SK-N-SH treated with all-trans-retinoic acid at 6 μM for 48 hours (cell line): ENCODE measurements around the gene P2RY8.

Experiments
- ATAC-seq: fragments of 200-7000 bp; cut with Tn5 transposase; 3 replicates; pipeline ENCODE4 v1.9.1; 2020; ENCODE audit warnings: mild to moderate bottlenecking, moderate library complexity
- ARNTL ChIP-seq: fragments of 450-650 bp; formaldehyde crosslinking; IDR thresholded peaks from 2 replicates; pipeline ENCODE4 v1.5.0; 2020; ENCODE audit warnings: low read depth, mild to moderate bottlenecking, moderate library complexity, borderline replicate concordance
- BACH2 ChIP-seq: fragments of 250-450 bp; sonication (Bioruptor Pico); IDR thresholded peaks from 2 replicates; pipeline ENCODE4 v1.9.0; 2021; ENCODE audit warnings: mild to moderate bottlenecking, borderline replicate concordance
- CSDC2 ChIP-seq: fragments of 250-450 bp; sonication (Bioruptor Pico); IDR thresholded peaks from 2 replicates; pipeline ENCODE4 v1.5.0; 2020; ENCODE audit warnings: mild to moderate bottlenecking, moderate library complexity
- ESRRG ChIP-seq: fragments of 250-450 bp; sonication (Bioruptor Pico); IDR thresholded peaks from 2 replicates; pipeline ENCODE4 v1.6.1; 2021; ENCODE audit warnings: mild to moderate bottlenecking
- OSR1 ChIP-seq: fragments of 250-450 bp; sonication (Bioruptor Pico); IDR thresholded peaks from 2 replicates; pipeline ENCODE4 v1.8.0; 2022; ENCODE audit warnings: moderate library complexity, mild to moderate bottlenecking, inconsistent platforms
- RARB ChIP-seq: fragments of 250-450 bp; sonication (Bioruptor Pico); IDR thresholded peaks from 2 replicates; pipeline ENCODE4 v1.8.0; 2021; ENCODE audit warnings: mild to moderate bottlenecking, moderate library complexity
- SNAI2 ChIP-seq: fragments of 250-450 bp; sonication (Bioruptor Pico); IDR thresholded peaks from 2 replicates; pipeline ENCODE4 v1.5.0; 2020; ENCODE audit warnings: mild to moderate bottlenecking, moderate library complexity
- TCF4 ChIP-seq: fragments of 250-450 bp; sonication (Bioruptor Pico); IDR thresholded peaks from 2 replicates; pipeline ENCODE4 v1.8.0; 2021; ENCODE audit warnings: mild to moderate bottlenecking, moderate library complexity, borderline replicate concordance
- TOX ChIP-seq: fragments of 250-450 bp; sonication (Bioruptor Pico); IDR thresholded peaks from 2 replicates; pipeline ENCODE4 v1.8.0; 2021; ENCODE audit warnings: mild to moderate bottlenecking, moderate library complexity, borderline replicate concordance
- ZC3H10 ChIP-seq: fragments of 250-450 bp; sonication (Bioruptor Pico); IDR thresholded peaks from 2 replicates; pipeline ENCODE4 v1.5.1; 2021; ENCODE audit warnings: mild to moderate bottlenecking, moderate library complexity
- ZFP3 ChIP-seq: fragments of 250-450 bp; sonication (Bioruptor Pico); IDR thresholded peaks from 2 replicates; pipeline ENCODE4 v1.5.0; 2020; ENCODE audit warnings: mild to moderate bottlenecking, moderate library complexity
- ZFP30 ChIP-seq: fragments of 450-650 bp; formaldehyde crosslinking; IDR thresholded peaks from 2 replicates; pipeline ENCODE4 v1.5.0; 2022; ENCODE audit warnings: mild to moderate bottlenecking, moderate library complexity
- ZNF565 ChIP-seq: fragments of 450-650 bp; formaldehyde crosslinking; conservative IDR thresholded peaks from 2 replicates; pipeline ENCODE4 v1.5.0; 2020; ENCODE audit warnings: low read depth, mild to moderate bottlenecking, moderate library complexity
- ZNF70 ChIP-seq: fragments of 450-650 bp; formaldehyde crosslinking; IDR thresholded peaks from 2 replicates; pipeline ENCODE4 v1.5.0; 2020; ENCODE audit warnings: mild to moderate bottlenecking, moderate library complexity
- ZNF8 ChIP-seq: fragments of 450-650 bp; formaldehyde crosslinking; IDR thresholded peaks from 2 replicates; pipeline ENCODE4 v1.5.0; 2020; ENCODE audit warnings: mild to moderate bottlenecking, moderate library complexity
- TF ChIP-seq, protein P1 (sequence below): fragments of 250-450 bp; sonication (Bioruptor Pico); IDR thresholded peaks from 2 replicates; pipeline ENCODE4 v1.5.1; 2020; ENCODE audit warnings: low read depth, mild to moderate bottlenecking, moderate library complexity
- TF ChIP-seq, protein P2 (sequence below): fragments of 250-450 bp; sonication (Bioruptor Pico); IDR thresholded peaks from 2 replicates; pipeline ENCODE4 v1.5.0; 2020; ENCODE audit warnings: mild to moderate bottlenecking, moderate library complexity
- TF ChIP-seq, protein P3 (sequence below): fragments of 250-450 bp; sonication (Bioruptor Pico); IDR thresholded peaks from 2 replicates; pipeline ENCODE4 v1.5.1; 2021; ENCODE audit warnings: mild to moderate bottlenecking, moderate library complexity
- TF ChIP-seq, protein P4 (sequence below): fragments of 250-450 bp; sonication (Bioruptor Pico); IDR thresholded peaks from 2 replicates; pipeline ENCODE4 v1.8.0; 2021; ENCODE audit warnings: low read depth, mild to moderate bottlenecking, moderate library complexity, borderline replicate concordance
- TF ChIP-seq, protein P5 (sequence below): fragments of 250-450 bp; sonication (Bioruptor Pico); IDR thresholded peaks from 2 replicates; pipeline ENCODE4 v1.8.0; 2020; ENCODE audit warnings: mild to moderate bottlenecking, moderate library complexity, borderline replicate concordance

The P2RY8 gene

DNA sequence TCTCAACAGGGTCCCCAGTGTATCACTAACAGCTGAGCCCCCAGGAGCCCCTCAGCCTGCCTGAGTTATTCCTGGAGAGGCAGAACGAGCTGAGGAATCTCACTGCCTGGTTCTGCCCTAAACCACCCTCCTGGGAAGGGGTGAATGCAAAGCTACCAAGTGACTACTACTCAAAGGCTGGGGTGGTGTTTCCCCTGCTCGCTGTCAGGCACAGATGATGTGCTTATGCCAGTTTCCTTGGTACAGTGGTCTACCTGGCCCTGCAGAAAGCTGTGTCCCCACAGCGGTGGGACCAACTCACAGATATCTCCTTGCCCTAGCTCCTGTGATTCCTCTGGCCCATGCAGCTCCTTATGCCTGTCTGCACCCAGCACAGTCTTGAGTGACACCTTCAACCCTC is 48.8 kb downstream of the P2RY8 start:
- TF ChIP-seq SNAI2, result no peak
- TF ChIP-seq, protein P1, sequence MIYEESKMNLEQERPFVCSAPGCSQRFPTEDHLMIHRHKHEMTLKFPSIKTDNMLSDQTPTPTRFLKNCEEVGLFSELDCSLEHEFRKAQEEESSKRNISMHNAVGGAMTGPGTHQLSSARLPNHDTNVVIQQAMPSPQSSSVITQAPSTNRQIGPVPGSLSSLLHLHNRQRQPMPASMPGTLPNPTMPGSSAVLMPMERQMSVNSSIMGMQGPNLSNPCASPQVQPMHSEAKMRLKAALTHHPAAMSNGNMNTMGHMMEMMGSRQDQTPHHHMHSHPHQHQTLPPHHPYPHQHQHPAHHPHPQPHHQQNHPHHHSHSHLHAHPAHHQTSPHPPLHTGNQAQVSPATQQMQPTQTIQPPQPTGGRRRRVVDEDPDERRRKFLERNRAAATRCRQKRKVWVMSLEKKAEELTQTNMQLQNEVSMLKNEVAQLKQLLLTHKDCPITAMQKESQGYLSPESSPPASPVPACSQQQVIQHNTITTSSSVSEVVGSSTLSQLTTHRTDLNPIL, result no peak
- TF ChIP-seq TCF4 (CRISPR knock-in tag), result no peak
- TF ChIP-seq ZFP3 (CRISPR knock-in tag), result no peak
- TF ChIP-seq RARB (CRISPR knock-in tag), result no peak
- TF ChIP-seq CSDC2 (CRISPR knock-in tag), result no peak
- TF ChIP-seq ZC3H10, result no peak
- TF ChIP-seq ZNF70 (CRISPR knock-in tag), result no peak
- TF ChIP-seq ZNF565 (CRISPR knock-in tag), result no peak
- no peak for TF ChIP-seq ZFP30 (CRISPR knock-in tag)
- TF ChIP-seq, protein P2, sequence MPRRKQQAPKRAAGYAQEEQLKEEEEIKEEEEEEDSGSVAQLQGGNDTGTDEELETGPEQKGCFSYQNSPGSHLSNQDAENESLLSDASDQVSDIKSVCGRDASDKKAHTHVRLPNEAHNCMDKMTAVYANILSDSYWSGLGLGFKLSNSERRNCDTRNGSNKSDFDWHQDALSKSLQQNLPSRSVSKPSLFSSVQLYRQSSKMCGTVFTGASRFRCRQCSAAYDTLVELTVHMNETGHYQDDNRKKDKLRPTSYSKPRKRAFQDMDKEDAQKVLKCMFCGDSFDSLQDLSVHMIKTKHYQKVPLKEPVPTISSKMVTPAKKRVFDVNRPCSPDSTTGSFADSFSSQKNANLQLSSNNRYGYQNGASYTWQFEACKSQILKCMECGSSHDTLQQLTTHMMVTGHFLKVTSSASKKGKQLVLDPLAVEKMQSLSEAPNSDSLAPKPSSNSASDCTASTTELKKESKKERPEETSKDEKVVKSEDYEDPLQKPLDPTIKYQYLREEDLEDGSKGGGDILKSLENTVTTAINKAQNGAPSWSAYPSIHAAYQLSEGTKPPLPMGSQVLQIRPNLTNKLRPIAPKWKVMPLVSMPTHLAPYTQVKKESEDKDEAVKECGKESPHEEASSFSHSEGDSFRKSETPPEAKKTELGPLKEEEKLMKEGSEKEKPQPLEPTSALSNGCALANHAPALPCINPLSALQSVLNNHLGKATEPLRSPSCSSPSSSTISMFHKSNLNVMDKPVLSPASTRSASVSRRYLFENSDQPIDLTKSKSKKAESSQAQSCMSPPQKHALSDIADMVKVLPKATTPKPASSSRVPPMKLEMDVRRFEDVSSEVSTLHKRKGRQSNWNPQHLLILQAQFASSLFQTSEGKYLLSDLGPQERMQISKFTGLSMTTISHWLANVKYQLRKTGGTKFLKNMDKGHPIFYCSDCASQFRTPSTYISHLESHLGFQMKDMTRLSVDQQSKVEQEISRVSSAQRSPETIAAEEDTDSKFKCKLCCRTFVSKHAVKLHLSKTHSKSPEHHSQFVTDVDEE (CRISPR knock-in tag), result no peak
- no peak for ATAC-seq

DNA sequence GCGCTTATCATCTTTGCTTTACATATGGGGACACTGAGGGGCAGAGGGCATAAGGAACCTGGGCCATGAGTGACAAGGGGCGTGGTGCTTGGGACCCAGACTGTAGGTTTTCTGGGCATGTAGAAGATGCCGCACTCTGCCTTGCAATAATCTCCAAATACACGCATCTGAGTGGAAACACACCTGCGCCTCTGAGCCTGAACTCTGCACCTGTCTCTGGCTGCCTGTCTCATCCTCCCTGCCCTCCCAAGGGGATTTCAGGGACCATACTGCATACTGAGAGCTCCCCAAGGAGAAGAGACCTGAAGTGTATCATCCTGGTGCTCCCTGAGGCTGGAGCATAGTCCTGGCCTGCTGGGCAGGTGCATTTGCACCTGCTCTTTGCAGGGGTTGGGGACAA is 49.6 kb downstream of the P2RY8 start:
- TF ChIP-seq ZNF8 (CRISPR knock-in tag) (no peak), ZC3H10 (no peak), ZFP30 (CRISPR knock-in tag) (no peak), ZFP3 (CRISPR knock-in tag) (no peak), ESRRG (CRISPR knock-in tag) (no peak), ZNF70 (CRISPR knock-in tag) (no peak), OSR1 (no peak), BACH2 (CRISPR knock-in tag) (no peak), RARB (CRISPR knock-in tag) (no peak), ZNF565 (CRISPR knock-in tag) (no peak), TOX (CRISPR knock-in tag) (no peak), SNAI2 (no peak), CSDC2 (CRISPR knock-in tag) (no peak), ARNTL (CRISPR knock-in tag) (no peak)
- TF ChIP-seq, protein P3, sequence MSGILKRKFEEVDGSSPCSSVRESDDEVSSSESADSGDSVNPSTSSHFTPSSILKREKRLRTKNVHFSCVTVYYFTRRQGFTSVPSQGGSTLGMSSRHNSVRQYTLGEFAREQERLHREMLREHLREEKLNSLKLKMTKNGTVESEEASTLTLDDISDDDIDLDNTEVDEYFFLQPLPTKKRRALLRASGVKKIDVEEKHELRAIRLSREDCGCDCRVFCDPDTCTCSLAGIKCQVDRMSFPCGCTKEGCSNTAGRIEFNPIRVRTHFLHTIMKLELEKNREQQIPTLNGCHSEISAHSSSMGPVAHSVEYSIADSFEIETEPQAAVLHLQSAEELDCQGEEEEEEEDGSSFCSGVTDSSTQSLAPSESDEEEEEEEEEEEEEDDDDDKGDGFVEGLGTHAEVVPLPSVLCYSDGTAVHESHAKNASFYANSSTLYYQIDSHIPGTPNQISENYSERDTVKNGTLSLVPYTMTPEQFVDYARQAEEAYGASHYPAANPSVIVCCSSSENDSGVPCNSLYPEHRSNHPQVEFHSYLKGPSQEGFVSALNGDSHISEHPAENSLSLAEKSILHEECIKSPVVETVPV, result no peak
- TF ChIP-seq, protein P4, sequence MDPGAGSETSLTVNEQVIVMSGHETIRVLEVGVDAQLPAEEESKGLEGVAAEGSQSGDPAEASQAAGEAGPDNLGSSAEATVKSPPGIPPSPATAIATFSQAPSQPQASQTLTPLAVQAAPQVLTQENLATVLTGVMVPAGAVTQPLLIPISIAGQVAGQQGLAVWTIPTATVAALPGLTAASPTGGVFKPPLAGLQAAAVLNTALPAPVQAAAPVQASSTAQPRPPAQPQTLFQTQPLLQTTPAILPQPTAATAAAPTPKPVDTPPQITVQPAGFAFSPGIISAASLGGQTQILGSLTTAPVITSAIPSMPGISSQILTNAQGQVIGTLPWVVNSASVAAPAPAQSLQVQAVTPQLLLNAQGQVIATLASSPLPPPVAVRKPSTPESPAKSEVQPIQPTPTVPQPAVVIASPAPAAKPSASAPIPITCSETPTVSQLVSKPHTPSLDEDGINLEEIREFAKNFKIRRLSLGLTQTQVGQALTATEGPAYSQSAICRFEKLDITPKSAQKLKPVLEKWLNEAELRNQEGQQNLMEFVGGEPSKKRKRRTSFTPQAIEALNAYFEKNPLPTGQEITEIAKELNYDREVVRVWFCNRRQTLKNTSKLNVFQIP, result no peak
- TF ChIP-seq, protein P5, sequence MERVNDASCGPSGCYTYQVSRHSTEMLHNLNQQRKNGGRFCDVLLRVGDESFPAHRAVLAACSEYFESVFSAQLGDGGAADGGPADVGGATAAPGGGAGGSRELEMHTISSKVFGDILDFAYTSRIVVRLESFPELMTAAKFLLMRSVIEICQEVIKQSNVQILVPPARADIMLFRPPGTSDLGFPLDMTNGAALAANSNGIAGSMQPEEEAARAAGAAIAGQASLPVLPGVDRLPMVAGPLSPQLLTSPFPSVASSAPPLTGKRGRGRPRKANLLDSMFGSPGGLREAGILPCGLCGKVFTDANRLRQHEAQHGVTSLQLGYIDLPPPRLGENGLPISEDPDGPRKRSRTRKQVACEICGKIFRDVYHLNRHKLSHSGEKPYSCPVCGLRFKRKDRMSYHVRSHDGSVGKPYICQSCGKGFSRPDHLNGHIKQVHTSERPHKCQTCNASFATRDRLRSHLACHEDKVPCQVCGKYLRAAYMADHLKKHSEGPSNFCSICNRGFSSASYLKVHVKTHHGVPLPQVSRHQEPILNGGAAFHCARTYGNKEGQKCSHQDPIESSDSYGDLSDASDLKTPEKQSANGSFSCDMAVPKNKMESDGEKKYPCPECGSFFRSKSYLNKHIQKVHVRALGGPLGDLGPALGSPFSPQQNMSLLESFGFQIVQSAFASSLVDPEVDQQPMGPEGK (CRISPR knock-in tag), result no peak
- TF ChIP-seq, protein P1, result no peak
- ATAC-seq, result no peak
